SIG-M5 treated with dmso at 0.1 percent for 504 hours (cell line): ENCODE data around the gene YDJC.
"Not testable (repeated sequence)": the region's sequence is repeated elsewhere in the genome, so short reads cannot be mapped to it uniquely, and the experiment has no call there.

Experiments used
- DNase-seq: peaks from one replicate; lab custom pipeline; 2025; ENCODE audit not compliant: unreplicated experiment; lab: John Stamatoyannopoulos, UW

YDJC gene

GRCh38 chr22:21632931-21633330 is 3.1 kb upstream of the YDJC start:
- DNase-seq: no peak

GRCh38 chr22:21632237-21632895 is 2.5 kb upstream of the YDJC start, which contains the start of gene CCDC116:
TSS of gene CCDC116 (plus strand) at chr22:21632760. CDS start at chr22:21633182, 422 bp downstream.
- peak; percentile 42 for DNase-seq

DNA sequence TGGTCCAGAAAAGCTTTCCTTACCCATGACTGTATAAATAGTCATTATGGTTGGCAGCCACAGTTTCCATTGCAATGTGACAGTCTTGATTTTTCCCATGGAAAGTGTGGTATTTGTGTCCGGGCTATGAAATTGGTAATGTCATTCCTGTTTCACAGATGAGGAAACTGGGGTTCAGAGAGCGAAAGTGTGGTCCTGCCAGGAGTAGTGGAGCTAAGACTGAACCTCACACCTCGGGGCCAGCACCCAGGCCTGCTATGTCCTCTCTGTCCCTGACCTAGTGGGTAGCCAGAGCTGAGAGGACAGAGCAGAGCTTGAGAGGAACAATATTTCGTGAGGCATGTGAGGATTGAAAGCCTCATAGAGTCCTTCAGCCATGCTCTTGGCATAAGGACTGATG is 1.2 kb upstream of the YDJC start:
- DNase-seq: no peak

DNA sequence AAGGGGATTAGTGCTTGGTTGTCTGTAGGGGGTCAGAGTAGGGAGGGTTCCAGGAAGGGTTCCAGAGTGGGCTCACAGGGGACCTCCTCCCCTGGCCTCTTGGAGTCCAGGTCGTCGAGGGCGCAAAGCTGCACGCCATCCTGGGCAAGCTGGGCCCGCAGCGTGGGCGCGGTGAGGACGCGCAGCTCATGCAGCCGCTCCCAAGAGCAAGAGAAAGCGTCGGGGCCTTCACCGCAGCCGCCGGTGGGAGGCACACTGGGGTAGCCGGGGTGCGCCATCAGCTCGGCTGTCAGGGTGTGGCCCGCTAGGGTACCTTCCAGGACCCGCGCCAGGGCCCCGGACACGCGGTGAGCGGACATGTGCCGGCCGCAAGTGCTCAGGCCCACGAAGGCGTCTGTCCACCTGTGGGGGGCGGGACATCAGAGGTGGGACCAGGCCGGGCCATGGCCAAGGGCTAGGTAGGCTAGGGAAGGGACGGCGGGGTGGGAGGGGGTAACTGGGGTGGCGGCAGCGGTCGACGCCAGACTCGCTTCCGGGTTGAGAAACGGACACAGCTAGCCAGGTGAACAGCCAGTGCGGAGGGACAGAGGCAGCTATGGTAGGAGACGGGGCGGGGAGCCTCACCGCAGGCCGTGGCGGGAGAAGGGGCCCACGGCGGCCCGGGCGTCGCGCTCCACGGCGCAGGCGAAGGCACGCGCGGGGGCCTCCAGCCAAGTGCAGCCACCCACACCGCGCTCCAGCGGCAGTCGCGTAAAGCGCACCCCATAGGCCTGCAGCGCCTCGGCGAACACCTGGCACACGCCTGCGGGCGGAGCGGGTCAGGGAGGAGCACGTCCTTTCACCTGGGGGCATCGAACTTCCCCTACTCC is 1.2 kb downstream of the YDJC start:
- no peak for DNase-seq

GRCh38 chr22:21626735-21627469 is 2.9 kb downstream of the YDJC start:
- no peak for DNase-seq

DNA sequence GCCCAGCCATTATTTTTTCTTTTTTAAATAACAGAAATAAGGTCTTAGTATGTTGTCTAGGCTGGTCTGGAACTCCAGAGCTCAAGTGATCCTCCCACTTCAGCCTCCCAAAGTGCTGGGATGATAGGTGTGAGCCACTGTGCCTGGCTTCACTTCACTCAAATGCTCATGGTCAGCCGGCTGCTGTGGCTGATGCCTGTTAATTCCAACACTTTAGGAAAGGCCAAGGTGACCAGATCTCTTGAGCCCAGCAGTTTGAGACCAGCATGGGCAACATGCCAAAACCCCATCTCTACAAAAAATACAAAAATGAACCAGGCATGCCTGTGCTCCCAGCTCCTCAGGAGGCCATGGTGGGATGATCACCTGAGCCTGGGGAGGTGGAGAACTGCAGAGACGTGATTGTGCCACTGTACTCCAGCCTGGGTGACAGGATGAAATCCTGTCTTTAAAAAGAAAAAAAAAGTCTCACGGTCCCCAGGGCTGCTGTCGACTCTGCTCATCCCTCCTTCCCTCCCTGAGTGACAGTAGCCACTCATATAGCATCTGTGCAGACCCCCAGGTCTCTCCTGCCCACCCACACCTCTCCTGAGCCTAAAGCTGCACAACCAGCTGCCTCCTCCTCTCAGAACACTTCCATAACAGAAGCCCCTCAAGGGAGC is 3.6 kb downstream of the YDJC start:
- no peak for DNase-seq

DNA sequence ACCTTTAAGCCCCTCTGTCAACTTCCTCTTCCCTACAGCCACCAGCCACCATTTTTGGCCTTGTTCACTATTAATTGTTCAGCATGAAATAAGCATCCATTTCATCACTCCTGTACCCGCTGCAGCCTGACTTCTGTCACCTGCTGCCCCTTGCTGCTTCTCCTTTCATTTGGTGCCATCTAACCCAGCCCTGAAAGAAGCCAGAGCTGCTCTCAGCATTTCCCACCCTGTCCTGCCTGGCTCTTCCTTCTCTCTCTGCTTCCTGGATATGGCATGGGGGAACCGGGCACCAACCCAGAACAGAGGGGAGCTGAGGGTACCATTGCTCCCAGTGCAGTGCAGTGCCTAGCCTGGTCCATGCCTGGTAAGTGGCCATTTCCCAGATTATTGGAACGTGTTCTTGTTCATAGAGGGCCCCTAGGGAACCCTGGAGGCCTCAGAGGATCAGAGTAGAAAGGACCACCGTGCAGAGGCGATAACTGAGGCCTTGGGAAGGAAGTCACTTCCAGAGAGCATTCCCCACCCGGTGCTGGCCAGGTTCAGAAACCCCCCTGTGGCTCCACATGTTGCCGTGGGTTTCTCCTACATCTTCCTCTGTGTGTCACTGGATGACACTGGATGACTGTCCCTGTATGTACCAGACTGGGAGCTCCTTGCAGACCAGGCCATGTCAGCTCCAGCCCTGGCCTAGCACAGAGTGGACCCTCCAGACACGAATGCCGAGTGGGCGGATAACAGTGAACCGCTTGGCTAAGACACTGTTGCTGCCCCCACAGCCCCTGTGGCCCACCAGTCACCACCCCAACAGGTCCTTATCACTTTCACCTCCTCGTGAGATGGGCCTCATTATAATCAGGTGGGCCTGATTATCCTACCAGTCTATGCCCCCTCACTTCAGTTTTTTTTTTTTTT is 4.7 kb downstream of the YDJC start:
- DNase-seq: peak; percentile 79

- no peak for DNase-seq
These were observed 5.5 kb downstream of the YDJC start for GRCh38 chr22:21624120-21624879.

- no peak for DNase-seq
These were observed 6.2 kb downstream of the YDJC start for GRCh38 chr22:21623648-21623970.

DNA sequence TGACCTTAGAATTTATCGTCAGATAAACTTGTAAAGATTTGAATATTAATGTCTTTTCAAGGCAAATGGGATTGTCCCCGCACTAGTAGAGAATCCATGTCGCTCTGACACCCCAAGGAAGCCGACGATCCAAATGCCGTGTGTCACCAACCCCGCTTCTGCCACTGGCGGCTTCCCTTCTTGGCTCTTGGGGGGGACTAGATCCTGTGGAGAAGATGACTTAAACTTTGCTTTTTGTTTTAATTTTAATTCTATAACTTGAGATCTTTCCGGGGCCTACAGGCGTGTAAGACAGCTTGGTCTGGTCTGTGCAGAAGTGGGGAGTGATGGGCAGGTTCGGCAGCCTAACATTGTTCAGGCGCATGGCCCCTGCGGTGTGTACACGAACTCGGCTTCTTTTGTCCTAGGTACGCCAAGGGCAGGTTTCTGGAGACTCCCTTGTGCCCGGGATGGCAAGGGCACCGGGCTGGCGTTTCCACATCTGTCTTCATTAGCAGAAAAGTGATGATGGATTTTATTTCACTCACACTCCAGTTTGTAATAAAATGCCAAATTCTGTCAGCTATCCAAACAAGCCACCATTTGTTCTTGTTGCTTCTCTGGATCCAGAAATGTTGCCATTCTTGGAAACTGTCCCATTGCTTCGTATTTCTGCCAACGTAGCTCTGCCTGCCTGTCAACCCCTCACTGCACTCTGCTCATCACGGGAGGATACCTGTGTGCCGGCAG is 6.7 kb downstream of the YDJC start:
- DNase-seq: no peak

GRCh38 chr22:21622011-21622918 is 7.6 kb downstream of the YDJC start:
- DNase-seq: peak; percentile 47

DNA sequence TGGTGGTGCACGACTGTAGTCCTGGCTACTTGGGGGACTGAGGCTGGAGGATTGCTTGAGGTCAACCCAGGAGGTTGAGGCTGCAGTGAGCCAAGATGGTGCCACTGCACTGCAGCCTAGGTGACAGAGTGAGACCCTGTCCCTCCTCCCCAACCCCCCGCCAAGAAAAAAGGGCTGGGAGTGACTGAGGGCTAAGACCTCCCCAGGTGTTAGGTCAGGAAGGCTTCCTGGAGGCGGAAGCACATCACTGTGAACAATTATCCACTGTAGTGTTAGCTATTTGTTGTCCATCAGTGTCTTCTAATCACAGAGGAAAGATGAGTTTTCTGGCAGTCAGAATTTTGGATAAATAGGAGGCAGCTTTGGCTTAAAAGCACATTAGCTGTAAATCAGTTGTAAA is 8.8 kb downstream of the YDJC start:
- DNase-seq: no peak

GRCh38 chr22:21617337-21617736 is 12.5 kb downstream of the YDJC start:
- not testable (repeated sequence) for DNase-seq

- no peak for DNase-seq
These were observed 14.1 kb downstream of the YDJC start for GRCh38 chr22:21615731-21616130.

DNA sequence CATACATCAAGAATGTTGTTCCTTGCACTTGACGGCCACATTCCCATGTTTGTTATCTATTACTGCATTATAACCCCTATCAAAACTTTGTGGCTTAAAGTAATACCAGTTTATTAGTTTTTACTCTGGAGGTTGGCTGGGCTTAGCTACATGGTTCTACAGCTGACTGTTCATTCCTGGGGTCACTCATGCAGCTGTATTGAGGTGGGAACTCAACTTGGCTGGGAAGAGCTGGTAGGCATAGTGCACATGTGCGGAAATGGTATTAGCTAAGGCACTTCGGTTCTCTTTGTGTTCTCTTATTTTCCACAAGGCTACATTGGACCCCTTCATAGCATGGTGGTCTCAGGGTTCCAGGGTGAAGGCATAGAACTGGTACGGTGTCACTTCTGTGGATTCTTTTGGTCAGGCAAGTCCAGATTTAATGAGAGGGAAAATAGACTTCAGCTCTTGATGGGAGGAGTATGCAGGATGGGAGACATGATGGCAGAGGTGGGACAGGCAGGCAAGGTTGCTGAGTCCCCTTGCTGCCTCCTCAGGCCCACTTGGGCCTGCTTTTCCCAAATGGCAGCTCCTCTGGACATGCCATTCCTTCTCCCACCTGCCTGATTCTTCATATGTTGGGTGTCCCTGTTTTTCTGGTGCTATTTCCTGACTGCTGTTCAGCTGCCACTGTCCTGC is 16.1 kb downstream of the YDJC start:
- no peak for DNase-seq

- no peak for DNase-seq
These were observed 17.0 kb downstream of the YDJC start for GRCh38 chr22:21612858-21613257.
